Measurements from ENCODE around the gene FEZF2.

FEZF2 gene

DNA sequence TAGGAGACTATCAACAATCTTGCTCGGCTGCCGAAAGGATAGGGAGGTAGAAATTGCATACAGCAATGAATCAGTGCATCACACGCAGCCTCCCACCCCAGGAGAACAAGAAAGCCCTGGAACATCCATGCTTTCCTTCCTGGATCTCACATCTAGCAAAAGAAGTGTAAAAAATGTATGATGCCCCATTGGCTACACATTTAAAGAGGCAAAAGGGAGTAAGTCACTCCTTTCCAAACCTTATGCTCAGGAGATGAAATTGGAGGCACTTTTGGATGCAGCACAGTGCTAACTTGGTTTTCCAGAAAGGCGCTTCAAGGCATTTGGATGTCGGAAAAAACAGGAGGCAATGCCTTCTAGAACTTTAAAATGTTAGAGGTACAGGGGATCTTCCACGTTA, 32.2 kb upstream of the FEZF2 start:
- DNase-seq (ENCODE audit: low spot score), result no peak
- Histone ChIP-seq H3K27ac (no peak overlapping the region), H3K4me3 (no peak overlapping the region)
- no peak for TF ChIP-seq CTCF (IDR thresholded peaks at IDR 0.05)

GRCh38 chr3:62405135-62405534, 31.8 kb upstream of the FEZF2 start:
- H3K27ac ChIP-seq, result no peak overlapping the region
- no peak overlapping the region for H3K4me3 ChIP-seq
- no peak for TF ChIP-seq CTCF (IDR thresholded peaks at IDR 0.05)
- DNase-seq (ENCODE audit: low spot score), result no peak

- DNase-seq (ENCODE audit: low spot score), result no peak
- H3K4me3 ChIP-seq, result no peak overlapping the region
- no peak overlapping the region for H3K27ac ChIP-seq
- TF ChIP-seq CTCF (IDR thresholded peaks at IDR 0.05), result no peak
Measured at GRCh38 chr3:62404321-62404720, 31.0 kb upstream of the FEZF2 start.

- Histone ChIP-seq H3K27ac (no peak overlapping the region), H3K4me3 (no peak overlapping the region)
- DNase-seq (ENCODE audit: low spot score), result no peak
- no peak for TF ChIP-seq CTCF (IDR thresholded peaks at IDR 0.05)
Measured at GRCh38 chr3:62403765-62404164, 30.4 kb upstream of the FEZF2 start.

DNA sequence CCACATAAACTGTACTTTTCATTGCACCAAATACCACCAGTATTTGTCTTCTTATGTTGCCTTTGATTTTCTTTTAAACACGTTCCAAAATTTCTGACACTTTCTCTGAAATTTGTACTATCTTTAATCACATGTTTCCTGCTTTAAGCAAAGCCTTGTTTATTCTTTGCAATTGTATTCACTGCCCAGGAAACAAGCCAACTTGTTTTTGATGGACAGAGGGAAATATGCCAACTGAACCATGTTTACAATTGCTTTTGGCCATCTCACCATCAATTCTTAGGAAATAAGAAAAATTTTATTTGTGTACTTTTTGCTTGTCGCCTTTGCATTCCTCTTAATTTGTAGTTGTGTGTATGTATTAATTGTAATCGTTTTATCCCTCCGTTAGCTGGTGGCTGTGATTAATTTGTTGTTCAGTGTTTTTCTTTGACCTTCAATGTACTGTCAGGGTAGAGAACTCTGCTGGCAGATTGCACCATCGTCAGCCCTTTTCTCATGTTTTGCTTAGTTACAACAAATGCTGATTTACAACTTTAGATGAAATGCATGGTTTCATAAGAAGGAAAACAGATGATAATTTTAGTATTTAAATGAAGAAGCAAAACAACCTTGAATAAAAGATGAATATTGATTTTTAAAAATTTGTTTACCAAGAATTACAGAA, 19.4 kb upstream of the FEZF2 start:
- no peak for TF ChIP-seq CTCF (IDR thresholded peaks at IDR 0.05)
- Histone ChIP-seq H3K4me3 (no peak overlapping the region), H3K27ac (no peak overlapping the region)
- no peak for DNase-seq (ENCODE audit: low spot score)

- Histone ChIP-seq H3K27ac (no peak overlapping the region), H3K4me3 (no peak overlapping the region)
- TF ChIP-seq CTCF (IDR thresholded peaks at IDR 0.05), result no peak
- DNase-seq (ENCODE audit: low spot score), result no peak
Measured at GRCh38 chr3:62387251-62387650, 13.9 kb upstream of the FEZF2 start.

GRCh38 chr3:62379321-62379798, 6.0 kb upstream of the FEZF2 start:
- no peak for TF ChIP-seq CTCF (IDR thresholded peaks at IDR 0.05)
- no peak for DNase-seq (ENCODE audit: low spot score)
- no peak overlapping the region for H3K27ac ChIP-seq
- no peak overlapping the region for H3K4me3 ChIP-seq

Measured in coronary artery (tissue), 2 donors.